GM23338 (cell line): ENCODE results near the gene FAM83B. TPM values are rescaled to one million over a fixed set of nuclear protein-coding genes. Genes with fewer than 3 reads are reported as not detected.

Source experiments
- ATAC-seq: fragments of 200-7000 bp; cut with Tn5 transposase; 3 replicates; pipeline ENCODE4 v1.9.1; 2020
- DNase-seq: peaks from one replicate; pipeline ENCODE4 v3.0.0-alpha.2; 2015; ENCODE audit warnings: low spot score
- H2AFZ ChIP-seq: fragments of 200-600 bp; sonication (generic); 2 replicates; pipeline ENCODE4 v1.8.0; 2016; ENCODE audit warnings: antibody characterized with exemption, mild to moderate bottlenecking, moderate library complexity
- H3F3A ChIP-seq: fragments of 200-600 bp; sonication (generic); replicated peaks from 2 replicates; pipeline ENCODE4 v1.8.0; 2017; ENCODE audit warnings: antibody characterized with exemption, mixed run types, low read depth
- H3K27ac ChIP-seq: fragments of 200-600 bp; sonication (generic); 2 replicates; pipeline ENCODE4 v1.6.1; 2016; ENCODE audit warnings: low read depth
- H3K27me3 ChIP-seq: fragments of 200-600 bp; sonication (generic); 2 replicates; pipeline ENCODE4 v1.8.0; 2016; ENCODE audit warnings: mild to moderate bottlenecking, mixed run types, moderate library complexity; ENCODE audit not compliant: insufficient read depth
- H3K36me3 ChIP-seq: fragments of 200-600 bp; sonication (generic); 2 replicates; pipeline ENCODE4 v1.8.0; 2016; ENCODE audit warnings: mild to moderate bottlenecking; ENCODE audit not compliant: insufficient read depth
- H3K4me1 ChIP-seq: fragments of 200-600 bp; sonication (generic); 2 replicates; pipeline ENCODE4 v1.8.0; 2016; ENCODE audit warnings: mild to moderate bottlenecking, moderate library complexity; ENCODE audit not compliant: insufficient read depth
- H3K4me2 ChIP-seq: fragments of 200-600 bp; sonication (generic); 2 replicates; pipeline ENCODE4 v1.7.1; 2017; ENCODE audit warnings: mixed run types
- H3K4me3 ChIP-seq: fragments of 200-600 bp; sonication (generic); 2 replicates; pipeline ENCODE4 v1.6.1; 2016; ENCODE audit warnings: mixed run types
- H3K79me2 ChIP-seq: fragments of 200-600 bp; sonication (generic); replicated peaks from 2 replicates; pipeline ENCODE4 v1.8.0; 2017; ENCODE audit warnings: mild to moderate bottlenecking; ENCODE audit not compliant: insufficient read depth
- H3K9me2 ChIP-seq: fragments of 200-600 bp; sonication (generic); 2 replicates; pipeline ENCODE4 v1.8.0; 2017; ENCODE audit not compliant: insufficient read depth
- H4K20me1 ChIP-seq: fragments of 200-600 bp; sonication (generic); replicated peaks from 2 replicates; pipeline ENCODE4 v1.8.0; 2017; ENCODE audit warnings: mild to moderate bottlenecking; ENCODE audit not compliant: insufficient read depth
- H3K27ac Mint-ChIP-seq: 2 replicates; pipeline ENCODE4 v1.8.0; 2020; ENCODE audit warnings: inconsistent platforms, mild to moderate bottlenecking, moderate library complexity, mixed read lengths
- H3K27me3 Mint-ChIP-seq: 3 replicates; pipeline ENCODE4 v1.8.0; 2022; ENCODE audit warnings: low read depth, mild to moderate bottlenecking, moderate library complexity, mixed read lengths, inconsistent platforms; ENCODE audit not compliant: insufficient read depth, poor library complexity
- H3K36me3 Mint-ChIP-seq: 3 replicates; pipeline ENCODE4 v1.8.0; 2021; ENCODE audit warnings: low read depth, mild to moderate bottlenecking, inconsistent platforms, moderate library complexity, mixed read lengths
- H3K4me1 Mint-ChIP-seq: 3 replicates; pipeline ENCODE4 v1.8.0; 2020; ENCODE audit warnings: mild to moderate bottlenecking, inconsistent platforms, mixed read lengths
- H3K4me3 Mint-ChIP-seq: 3 replicates; pipeline ENCODE4 v1.8.0; 2021; ENCODE audit warnings: moderate library complexity, mild to moderate bottlenecking, inconsistent platforms, mixed read lengths
- H3K9me3 Mint-ChIP-seq: 3 replicates; pipeline ENCODE4 v1.8.0; 2020; ENCODE audit warnings: moderate library complexity, mild to moderate bottlenecking, inconsistent platforms, mixed read lengths
- ETS1 ChIP-seq: IDR thresholded peaks from 2 replicates; pipeline ENCODE4 v1.6.1; 2016; ENCODE audit warnings: antibody characterized with exemption
- EZH2 ChIP-seq: fragments of 200-600 bp; sonication (generic); IDR thresholded peaks from one replicate; pipeline ENCODE4 v1.8.0; 2017; ENCODE audit warnings: antibody characterized with exemption, mild to moderate bottlenecking, low read depth; ENCODE audit not compliant: unreplicated experiment
- EZH2phosphoT487 ChIP-seq: fragments of 200-600 bp; sonication (generic); IDR thresholded peaks from one replicate; pipeline ENCODE4 v1.8.1; 2018; ENCODE audit warnings: antibody characterized with exemption; ENCODE audit not compliant: unreplicated experiment
- JUNB ChIP-seq: IDR thresholded peaks from one replicate; pipeline ENCODE4 v1.6.1; 2016; ENCODE audit warnings: antibody characterized with exemption; ENCODE audit not compliant: unreplicated experiment
- NANOG ChIP-seq: IDR thresholded peaks from 2 replicates; pipeline ENCODE4 v1.6.1; 2016; ENCODE audit warnings: antibody characterized with exemption, borderline replicate concordance
- POLR2AphosphoS5 ChIP-seq: IDR thresholded peaks from 2 replicates; pipeline ENCODE4 v1.6.1; 2016; ENCODE audit warnings: antibody characterized with exemption, low read depth
- REST ChIP-seq: IDR thresholded peaks from one replicate; pipeline ENCODE4 v1.6.1; 2018; ENCODE audit warnings: antibody characterized with exemption; ENCODE audit not compliant: unreplicated experiment
- STAT1 ChIP-seq: IDR thresholded peaks from one replicate; pipeline ENCODE4 v1.6.1; 2016; ENCODE audit warnings: antibody characterized with exemption; ENCODE audit not compliant: unreplicated experiment
- ZNF114 ChIP-seq: fragments of 250-450 bp; sonication (Bioruptor Pico); IDR thresholded peaks from 2 replicates; pipeline ENCODE4 v1.5.0; 2020; ENCODE audit warnings: mild to moderate bottlenecking, moderate library complexity
- ZNF462 ChIP-seq: fragments of 250-450 bp; sonication (Bioruptor Pico); IDR thresholded peaks from 2 replicates; pipeline ENCODE4 v1.5.0; 2020; ENCODE audit warnings: mild to moderate bottlenecking, moderate library complexity
- polyA plus RNA-seq: library from polyadenylated mRNA; unstranded; fragments of >200 nt; fragmentation: Nextera tagmentation; extraction: Ambion mirVana; gene quantifications from 2 replicates; pipeline ENCODE4 v1.2.1, GENCODE V29; 2016
- total RNA-seq: library from RNA; depleted of rRNA; stranded (reverse); fragments of >200 nt; shearing (Covaris generic); gene quantifications from 2 replicates; pipeline ENCODE4 v1.2.3, GENCODE V29; 2014

FAM83B gene
- total and polyA plus RNA-seq, 2 experiments from 2014 or later, result 1.4 to 7.7 TPM

GRCh38 chr6:54937371-54937770 lies 90.8 kb downstream of the FAM83B start (continued):
- no peak for TF ChIP-seq ZNF462 (CRISPR knock-in tag)
- TF ChIP-seq STAT1, result no peak

GRCh38 chr6:54957698-54958097 lies 111.1 kb downstream of the FAM83B start:
- Histone ChIP-seq H4K20me1 (no peaks in the 10 kb centered on the region), H3K9me2 (peaks cover 12% of the 10 kb centered on the region; the same call in 1 of the 2 replicates), H3K4me3 (no peak overlapping the region), H3F3A (no peaks in the 10 kb centered on the region), H2AFZ (no peak overlapping the region), H3K27ac (no peak overlapping the region), H3K27me3 (no peaks in the 10 kb centered on the region), H3K36me3 (no peaks in the 10 kb centered on the region), H3K79me2 (no peaks in the 10 kb centered on the region), H3K4me1 (no peaks in the 10 kb centered on the region), H3K4me2 (no peak overlapping the region)
- H3K9me3 Mint-ChIP-seq, result no peaks in the 10 kb centered on the region
- ATAC-seq, result no peak
- peaks cover 9% of the 10 kb centered on the region for H3K27me3 Mint-ChIP-seq
- H3K36me3 Mint-ChIP-seq, result peaks cover 7% of the 10 kb centered on the region; the same call in 2 of the 3 replicates
- H3K27ac Mint-ChIP-seq, result no peak overlapping the region
- peaks cover 6% of the 10 kb centered on the region; the same call in 2 of the 3 replicates for H3K4me1 Mint-ChIP-seq
- no peak overlapping the region for H3K4me3 Mint-ChIP-seq
- DNase-seq, result no peak
- TF ChIP-seq EZH2 (no peak), NANOG (no peak), POLR2AphosphoS5 (no peak), REST (no peak), ETS1 (no peak), JUNB (no peak), EZH2phosphoT487 (no peak), ZNF114 (CRISPR knock-in tag) (no peak)
